ENCODE measurements around the gene R3HCC1L.

GRCh38 chr10:98202378-98202777 lies 67.9 kb downstream of the R3HCC1L start:
- TF ChIP-seq CTCF (IDR thresholded peaks at IDR 0.05) (no peak), POLR2A (IDR thresholded peaks at IDR 0.05) (no peak)

Measured in body of pancreas (tissue), 4 donors.